Measurements from ENCODE around the gene MACROD2.

- TF ChIP-seq CREB5 (CRISPR knock-in tag; IDR thresholded peaks at IDR 0.05; ENCODE audit: low read depth): no peak
- TF ChIP-seq PATZ1 (CRISPR knock-in tag; IDR thresholded peaks at IDR 0.05; ENCODE audit: borderline replicate concordance): no peak
- TF ChIP-seq ARNTL (CRISPR knock-in tag; IDR thresholded peaks at IDR 0.05; ENCODE audit: borderline replicate concordance, low read depth): no peak
These were observed 307.8 kb downstream of the MACROD2 start for GRCh38 chr20:14303106-14303505.
